AG04449 (cell line): ENCODE measurements around the gene CCDC57.

Experiments used
- CTCF ChIA-PET: fragments of 350-600 bp; formaldehyde crosslinking; extraction: SDS; loops from one replicate; lab custom pipeline; 2021; ENCODE audit warnings: antibody characterized with exemption; lab: Yijun Ruan, JAX
- POLR2A ChIA-PET: fragments of 400-600, 350-600 bp; formaldehyde crosslinking; extraction: SDS; loops from one replicate; lab custom pipeline; 2020; ENCODE audit warnings: antibody characterized with exemption, inconsistent platforms; lab: Yijun Ruan, JAX
- DNase-seq: peaks from one replicate; pipeline ENCODE4 v3.0.0-alpha.2; 2010; ENCODE audit warnings: low read depth, low spot score
- H3K4me3 ChIP-seq: 2 replicates; pipeline ENCODE4 v1.5.1; 2011; ENCODE audit warnings: low read depth, mild to moderate bottlenecking, control low read depth, low read length
- TF ChIP-seq, protein P1 (sequence below): IDR thresholded peaks from one replicate; pipeline ENCODE4 v1.5.1; 2011; ENCODE audit warnings: mild to moderate bottlenecking, moderate library complexity, low read length, control low read depth, inconsistent platforms; ENCODE audit not compliant: insufficient read depth; ENCODE audit errors: missing control alignments

CCDC57 gene

GRCh38 chr17:82063424-82064415 lies 148.9 kb downstream of the CCDC57 start:
- H3K4me3 ChIP-seq: peak overlapping the region; percentile 73
- ChIA-PET POLR2A (interaction anchor here (1.2 kb wide), 1 partner anchor 10 kb away, joined by 4 read pairs; no protein-coding TSS in a partner anchor), CTCF (interaction anchor here (1.0 to 3.9 kb wide), 4 partner anchors 9 to 104 kb away, joined by 3 to 12 read pairs (median 6); partner anchors contain the start of genes DCXR and RAC3)
- no peak for DNase-seq
- TF ChIP-seq, protein P1, sequence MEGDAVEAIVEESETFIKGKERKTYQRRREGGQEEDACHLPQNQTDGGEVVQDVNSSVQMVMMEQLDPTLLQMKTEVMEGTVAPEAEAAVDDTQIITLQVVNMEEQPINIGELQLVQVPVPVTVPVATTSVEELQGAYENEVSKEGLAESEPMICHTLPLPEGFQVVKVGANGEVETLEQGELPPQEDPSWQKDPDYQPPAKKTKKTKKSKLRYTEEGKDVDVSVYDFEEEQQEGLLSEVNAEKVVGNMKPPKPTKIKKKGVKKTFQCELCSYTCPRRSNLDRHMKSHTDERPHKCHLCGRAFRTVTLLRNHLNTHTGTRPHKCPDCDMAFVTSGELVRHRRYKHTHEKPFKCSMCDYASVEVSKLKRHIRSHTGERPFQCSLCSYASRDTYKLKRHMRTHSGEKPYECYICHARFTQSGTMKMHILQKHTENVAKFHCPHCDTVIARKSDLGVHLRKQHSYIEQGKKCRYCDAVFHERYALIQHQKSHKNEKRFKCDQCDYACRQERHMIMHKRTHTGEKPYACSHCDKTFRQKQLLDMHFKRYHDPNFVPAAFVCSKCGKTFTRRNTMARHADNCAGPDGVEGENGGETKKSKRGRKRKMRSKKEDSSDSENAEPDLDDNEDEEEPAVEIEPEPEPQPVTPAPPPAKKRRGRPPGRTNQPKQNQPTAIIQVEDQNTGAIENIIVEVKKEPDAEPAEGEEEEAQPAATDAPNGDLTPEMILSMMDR: no peak

DNA sequence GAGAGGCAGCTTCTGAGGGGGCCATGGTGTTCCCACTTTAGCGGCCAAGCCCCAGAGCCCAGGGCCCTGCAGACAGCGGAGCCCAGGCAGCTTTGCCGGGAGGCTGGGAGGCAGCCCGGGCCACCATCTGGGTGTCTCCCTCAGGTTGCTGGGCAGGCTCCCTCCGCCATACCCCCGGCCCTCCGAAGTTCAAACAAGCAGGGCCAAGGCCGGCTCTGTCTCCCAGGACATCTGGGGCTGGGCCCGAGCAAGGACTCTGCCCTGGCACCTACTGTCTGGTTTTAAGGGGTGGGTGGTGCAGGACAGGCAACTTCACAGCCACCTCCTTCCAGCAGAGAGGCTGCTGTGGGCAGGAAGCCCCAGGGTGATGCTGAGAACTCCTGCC lies 149.7 kb downstream of the CCDC57 start:
- POLR2A ChIA-PET: no interaction called here
- no peak overlapping the region; the same call in 1 of the 2 replicates for H3K4me3 ChIP-seq
- DNase-seq: no peak
- CTCF ChIA-PET: interaction anchor here (1.0 to 3.9 kb wide), 2 partner anchors 25 to 33 kb away, joined by 3 to 12 read pairs; partner anchors contain the start of genes DCXR and RAC3
- TF ChIP-seq, protein P1: no peak

DNA sequence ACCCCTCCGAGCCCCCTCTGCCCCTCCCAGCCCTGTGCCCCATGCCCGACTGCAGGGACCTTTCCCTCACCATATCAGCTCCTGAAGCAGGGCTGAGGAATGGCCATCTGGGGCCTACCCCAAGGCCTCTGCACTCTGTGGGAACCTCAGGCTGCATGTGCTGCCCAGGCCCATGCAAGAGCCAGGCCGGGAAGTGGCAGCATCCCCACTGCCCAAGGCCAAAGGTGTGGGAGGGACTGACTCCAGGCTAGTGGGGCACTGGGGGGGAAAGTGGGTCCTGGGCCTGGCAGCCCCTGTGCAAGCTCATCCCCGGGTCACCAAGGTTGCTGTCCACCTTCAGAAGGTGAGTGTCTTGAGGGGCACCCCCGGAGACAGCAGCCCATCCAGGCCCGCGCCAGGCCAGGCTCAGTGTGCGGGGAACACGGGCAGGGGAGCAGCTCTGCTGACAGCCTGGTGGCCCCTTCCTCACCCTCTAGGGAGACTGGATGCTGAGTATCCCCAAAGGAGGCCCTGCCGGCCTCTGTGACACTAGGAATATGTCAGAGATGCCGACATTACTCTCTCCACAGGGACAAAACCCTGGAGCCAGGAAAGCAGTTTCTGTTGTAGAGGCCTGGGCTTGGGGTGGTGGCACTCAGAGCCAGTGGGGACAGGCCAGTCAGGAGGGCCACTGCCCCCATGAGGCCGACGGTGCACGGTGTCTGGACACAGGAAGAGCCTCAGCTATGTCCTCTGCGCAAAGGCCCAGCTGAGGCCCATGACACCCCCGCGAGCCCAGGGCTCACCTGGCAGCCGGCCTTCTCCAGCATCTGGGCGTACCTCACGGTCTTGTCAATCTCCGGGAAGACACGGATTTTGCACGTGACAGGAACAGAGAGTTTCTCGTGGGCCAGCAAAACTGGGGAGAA lies 150.3 kb downstream of the CCDC57 start:
- POLR2A ChIA-PET: no interaction called here
- no peak for DNase-seq
- CTCF ChIA-PET: interaction anchor here (1.5 to 3.9 kb wide), 2 partner anchors 32 to 89 kb away, joined by 3 to 12 read pairs; partner anchors contain the start of gene RAC3
- TF ChIP-seq, protein P1: no peak
- H3K4me3 ChIP-seq: no peak overlapping the region

- TF ChIP-seq, protein P1: no peak
- H3K4me3 ChIP-seq: no peak overlapping the region
- ChIA-PET CTCF (interaction anchor here (1.5 to 3.9 kb wide), 2 partner anchors 31 to 90 kb away, joined by 3 to 12 read pairs; partner anchors contain the start of gene RAC3), POLR2A (interaction anchor here (1.0 kb wide), 1 partner anchor 12 kb away, joined by 3 read pairs; no protein-coding TSS in a partner anchor)
- no peak for DNase-seq
Measured at GRCh38 chr17:82061047-82061925, 151.4 kb downstream of the CCDC57 start.

- ChIA-PET CTCF (interaction anchor here (1.7 kb wide), 1 partner anchor 41 kb away, joined by 6 read pairs; no protein-coding TSS in a partner anchor), POLR2A (interaction anchor here (1.0 kb wide), 1 partner anchor 13 kb away, joined by 3 read pairs; no protein-coding TSS in a partner anchor)
- H3K4me3 ChIP-seq: no peak overlapping the region
- TF ChIP-seq, protein P1: no peak
- no peak for DNase-seq
Measured at GRCh38 chr17:82060614-82061013, 152.0 kb downstream of the CCDC57 start.
